ENCODE results near the gene MACROH2A2.
A peak's percentile ranks its signal among the peaks of the same experiment; 100 is the strongest.

Gene MACROH2A2

DNA sequence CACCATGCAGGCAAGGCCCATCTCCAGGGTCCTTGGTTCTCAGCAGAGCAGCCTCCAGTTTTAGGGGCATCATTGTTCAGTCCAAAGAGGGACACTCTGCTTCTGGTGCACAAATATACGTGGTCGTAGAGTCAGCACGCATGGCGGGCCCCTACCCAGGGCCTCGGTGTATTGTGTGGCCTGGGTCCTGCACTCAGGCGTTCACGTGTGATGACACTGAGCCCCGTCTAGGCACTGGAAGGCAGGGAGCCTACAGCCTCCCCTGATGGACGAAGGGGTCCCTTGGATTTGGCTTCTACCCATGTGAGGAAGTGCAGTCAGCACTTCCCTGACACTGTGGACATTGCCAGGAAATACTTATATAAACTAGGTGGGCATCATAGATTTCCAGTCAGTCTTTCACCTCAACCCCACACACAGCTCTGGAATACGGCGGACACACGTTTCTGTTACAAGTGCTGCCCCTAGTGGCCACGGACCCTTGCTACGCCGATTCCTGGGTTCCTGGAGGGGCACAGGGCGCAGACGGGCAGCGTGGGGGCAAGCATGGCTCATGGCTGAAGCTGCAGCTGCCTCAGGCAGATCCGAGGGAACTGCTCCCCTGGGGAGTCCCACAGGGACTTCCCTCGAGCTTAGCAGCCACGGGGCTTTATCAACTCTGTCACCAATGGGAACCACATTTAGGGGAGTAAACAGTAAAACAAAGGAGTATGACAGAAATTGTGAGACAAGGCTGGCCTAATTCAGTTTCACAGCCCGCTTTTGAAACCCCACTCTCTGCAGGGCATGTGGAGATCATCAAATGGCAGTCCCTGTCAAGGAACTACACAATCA is 54.5 kb downstream of the MACROH2A2 start:
- H3K36me3 ChIP-seq (ENCODE audit: control insufficient read depth, insufficient read depth, low read length, severe bottlenecking), result peaks cover 51% of the 10 kb centered on the region
- H3K4me3 ChIP-seq (ENCODE audit: low read length), result no peak overlapping the region
- no peak for DNase-seq (ENCODE audit: low read depth)
- no peaks in the 10 kb centered on the region for H3K27me3 ChIP-seq (replicated peaks; ENCODE audit: control insufficient read depth, insufficient read depth, low read length)
- H3K9ac ChIP-seq (ENCODE audit: low read length), result no peak overlapping the region
- peaks cover 9% of the 10 kb centered on the region for H3K4me1 ChIP-seq (ENCODE audit: control insufficient read depth, insufficient read depth, low read length)
- H3K9me3 ChIP-seq (ENCODE audit: control insufficient read depth, low read length), result no peaks in the 10 kb centered on the region

DNA sequence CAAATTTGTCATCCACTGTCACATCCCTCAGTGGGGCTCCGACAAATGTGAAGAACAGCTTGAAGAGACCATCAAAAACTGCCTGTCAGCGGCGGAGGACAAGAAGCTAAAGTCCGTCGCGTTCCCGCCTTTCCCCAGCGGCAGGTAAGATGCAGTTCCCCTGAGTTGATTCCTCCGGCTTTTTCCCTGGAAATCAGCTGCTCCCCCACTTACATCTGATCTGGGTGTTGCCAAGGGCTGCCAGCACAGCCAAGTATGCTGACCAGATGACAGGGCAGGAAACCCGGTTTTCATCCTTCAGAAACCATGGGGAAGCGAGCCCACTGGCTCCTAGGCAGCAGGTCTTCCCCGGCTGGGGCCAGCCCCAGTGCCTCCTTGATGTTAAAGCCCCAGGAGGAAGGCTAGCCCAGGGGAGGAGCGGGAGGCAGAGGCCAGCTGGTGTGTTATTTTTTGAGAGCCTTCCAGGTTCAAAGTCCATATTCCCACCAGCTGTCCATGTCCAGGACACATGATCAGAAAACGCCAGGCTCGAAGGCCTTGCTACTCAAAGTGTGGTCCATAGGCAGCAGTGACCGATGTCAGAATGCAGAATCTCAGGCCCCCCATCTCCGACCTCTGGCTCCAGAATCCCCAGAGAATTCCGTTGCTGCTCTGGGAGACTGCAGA is 56.6 kb downstream of the MACROH2A2 start:
- peaks cover 20% of the 10 kb centered on the region for H3K4me1 ChIP-seq (ENCODE audit: control insufficient read depth, insufficient read depth, low read length)
- no peaks in the 10 kb centered on the region for H3K27me3 ChIP-seq (replicated peaks; ENCODE audit: control insufficient read depth, insufficient read depth, low read length)
- H3K9ac ChIP-seq (ENCODE audit: low read length), result no peak overlapping the region
- no peaks in the 10 kb centered on the region for H3K9me3 ChIP-seq (ENCODE audit: control insufficient read depth, low read length)
- peaks cover 64% of the 10 kb centered on the region for H3K36me3 ChIP-seq (ENCODE audit: control insufficient read depth, insufficient read depth, low read length, severe bottlenecking)
- no peak overlapping the region for H3K4me3 ChIP-seq (ENCODE audit: low read length)
- no peak for DNase-seq (ENCODE audit: low read depth)

DNA sequence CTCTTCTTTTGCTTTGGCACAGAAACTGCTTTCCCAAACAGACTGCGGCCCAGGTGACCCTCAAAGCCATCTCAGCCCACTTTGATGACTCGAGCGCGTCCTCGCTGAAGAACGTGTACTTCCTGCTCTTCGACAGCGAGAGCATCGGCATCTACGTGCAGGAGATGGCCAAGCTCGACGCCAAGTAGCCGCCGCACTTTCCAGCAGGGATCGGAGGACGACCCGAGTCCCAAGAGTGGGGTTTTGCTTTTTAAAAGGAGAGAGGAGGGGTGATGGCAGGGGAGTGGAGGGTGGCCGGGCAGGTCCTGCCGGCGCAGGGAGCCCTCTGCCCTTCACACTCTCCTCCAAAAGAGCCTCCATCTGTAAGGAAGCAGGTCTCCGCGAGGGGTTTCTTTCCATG is 58.9 kb downstream of the MACROH2A2 start:
- Histone ChIP-seq H3K36me3 (ENCODE audit: control insufficient read depth, insufficient read depth, low read length, severe bottlenecking) (peaks cover 80% of the 10 kb centered on the region), H3K9ac (ENCODE audit: low read length) (peak overlapping the region; percentile 44), H3K4me1 (ENCODE audit: control insufficient read depth, insufficient read depth, low read length) (peaks cover 20% of the 10 kb centered on the region), H3K27me3 (replicated peaks; ENCODE audit: control insufficient read depth, insufficient read depth, low read length) (no peaks in the 10 kb centered on the region), H3K9me3 (ENCODE audit: control insufficient read depth, low read length) (no peaks in the 10 kb centered on the region), H3K4me3 (ENCODE audit: low read length) (no peak overlapping the region)
- no peak for DNase-seq (ENCODE audit: low read depth)

DNA sequence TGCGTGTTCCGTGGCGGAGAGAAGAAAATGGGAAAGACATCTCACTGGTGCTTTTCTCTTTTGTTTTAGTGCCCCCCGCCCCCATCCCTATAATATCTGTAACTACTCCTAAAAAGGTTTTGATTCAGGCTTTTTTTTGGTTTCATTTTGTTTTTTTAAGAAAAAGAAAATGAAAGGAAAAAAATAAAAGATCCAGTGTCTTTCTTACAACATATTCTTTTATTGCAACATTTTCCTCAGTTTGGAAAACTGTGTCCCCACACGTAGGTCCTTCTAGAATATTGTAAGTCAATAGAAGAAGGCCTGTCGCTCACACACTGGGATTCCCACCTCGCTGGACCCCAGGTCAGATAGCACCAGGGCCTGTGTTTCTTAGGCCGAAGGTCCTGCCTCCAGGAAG is 59.4 kb downstream of the MACROH2A2 start:
- Histone ChIP-seq H3K36me3 (ENCODE audit: control insufficient read depth, insufficient read depth, low read length, severe bottlenecking) (peaks cover 86% of the 10 kb centered on the region), H3K9ac (ENCODE audit: low read length) (peak overlapping the region; percentile 44), H3K4me3 (ENCODE audit: low read length) (no peak overlapping the region), H3K27me3 (replicated peaks; ENCODE audit: control insufficient read depth, insufficient read depth, low read length) (no peaks in the 10 kb centered on the region), H3K4me1 (ENCODE audit: control insufficient read depth, insufficient read depth, low read length) (peaks cover 20% of the 10 kb centered on the region), H3K9me3 (ENCODE audit: control insufficient read depth, low read length) (no peaks in the 10 kb centered on the region)
- peak; percentile 16 for DNase-seq (ENCODE audit: low read depth)

DNA sequence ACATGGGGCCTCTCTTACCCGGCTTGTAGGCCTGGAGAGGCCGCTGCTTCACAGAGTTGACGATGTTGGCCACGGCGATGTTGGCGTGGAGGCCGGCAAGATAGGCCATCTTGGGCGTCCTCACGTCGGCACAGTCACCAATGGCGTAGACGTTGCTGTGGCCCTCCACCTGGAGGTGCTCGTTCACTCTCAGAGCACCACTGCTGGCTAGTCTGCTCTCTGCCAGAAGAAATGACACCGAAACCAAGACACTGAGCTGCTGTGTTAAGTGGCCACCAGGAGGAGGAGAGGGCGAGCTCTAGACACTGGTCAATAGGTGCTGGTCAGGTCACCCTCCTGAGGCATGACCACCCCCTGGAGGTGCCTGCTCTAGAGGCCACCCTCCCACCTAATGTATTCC is 62.3 kb downstream of the MACROH2A2 start:
- Histone ChIP-seq H3K9ac (ENCODE audit: low read length) (no peak overlapping the region), H3K27me3 (replicated peaks; ENCODE audit: control insufficient read depth, insufficient read depth, low read length) (no peaks in the 10 kb centered on the region)

DNA sequence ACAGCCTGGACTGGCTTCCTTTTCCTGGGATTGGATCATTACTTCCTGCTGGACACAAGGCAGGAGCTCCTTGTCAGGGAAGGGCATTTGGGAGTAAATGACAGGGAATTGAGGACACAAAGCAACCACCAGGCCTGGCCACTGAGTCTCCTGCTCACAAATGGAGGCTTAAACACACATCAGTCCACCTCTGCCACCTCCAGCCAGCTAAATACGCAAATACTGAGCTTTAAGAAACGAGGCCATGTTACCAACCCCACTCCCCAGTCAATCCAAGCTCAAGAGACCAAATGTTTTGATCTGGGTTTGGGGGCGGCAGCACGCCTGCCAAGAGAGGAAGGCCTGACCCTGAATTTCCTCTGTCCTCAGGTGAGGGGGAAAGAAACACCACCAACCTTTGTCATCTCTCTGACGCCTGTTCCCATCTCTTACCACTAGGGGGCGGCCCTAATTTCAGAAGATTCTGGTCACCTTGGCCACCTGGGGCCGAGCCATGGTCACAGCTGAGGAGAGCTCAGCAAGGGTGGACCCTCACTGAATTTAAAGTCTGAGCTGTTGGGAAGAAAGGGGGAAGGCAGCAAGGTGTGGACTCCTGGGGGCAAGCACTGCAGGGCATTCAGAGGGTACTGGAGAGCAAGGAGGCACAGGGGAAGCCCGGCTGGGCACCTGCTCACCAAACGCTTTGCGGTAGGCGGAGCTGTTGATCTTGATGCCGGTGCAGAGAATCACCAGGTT is 63.5 kb downstream of the MACROH2A2 start:
- peak; percentile 72 for DNase-seq (ENCODE audit: low read depth)

More for the DNA sequence above, 62.3 kb downstream of the MACROH2A2 start:
- H3K36me3 ChIP-seq (ENCODE audit: control insufficient read depth, insufficient read depth, low read length, severe bottlenecking), result peaks cover 96% of the 10 kb centered on the region
- H3K9me3 ChIP-seq (ENCODE audit: control insufficient read depth, low read length), result no peaks in the 10 kb centered on the region
- peaks cover 35% of the 10 kb centered on the region for H3K4me1 ChIP-seq (ENCODE audit: control insufficient read depth, insufficient read depth, low read length)
- H3K4me3 ChIP-seq (ENCODE audit: low read length), result no peak overlapping the region
- DNase-seq (ENCODE audit: low read depth), result no peak

DNA sequence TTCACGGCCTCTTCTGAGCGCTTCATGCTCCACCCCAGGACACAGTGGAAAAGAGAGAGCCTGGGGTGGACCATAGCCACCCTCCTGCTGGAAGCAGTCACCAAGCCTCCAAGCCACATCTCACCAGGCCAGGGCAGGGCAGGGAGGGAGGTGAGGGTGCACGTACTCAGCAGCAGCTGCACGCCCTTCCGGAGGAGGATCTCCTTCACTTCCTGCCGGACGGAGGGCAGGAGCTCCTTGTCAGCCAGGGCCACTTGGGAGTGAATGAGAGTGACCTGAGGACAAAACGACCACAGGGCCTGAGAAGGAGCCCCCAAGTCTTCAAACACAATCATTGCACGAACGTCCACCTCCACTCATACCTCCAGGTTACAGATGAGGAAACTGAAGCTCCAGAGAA is 65.0 kb downstream of the MACROH2A2 start:
- H3K4me3 ChIP-seq (ENCODE audit: low read length), result no peak overlapping the region
- DNase-seq (ENCODE audit: low read depth), result no peak

More for the DNA sequence above, 63.5 kb downstream of the MACROH2A2 start:
- no peaks in the 10 kb centered on the region for H3K9me3 ChIP-seq (ENCODE audit: control insufficient read depth, low read length)
- peaks cover 97% of the 10 kb centered on the region for H3K36me3 ChIP-seq (ENCODE audit: control insufficient read depth, insufficient read depth, low read length, severe bottlenecking)
- no peaks in the 10 kb centered on the region for H3K27me3 ChIP-seq (replicated peaks; ENCODE audit: control insufficient read depth, insufficient read depth, low read length)
- H3K9ac ChIP-seq (ENCODE audit: low read length), result no peak overlapping the region
- no peak overlapping the region for H3K4me3 ChIP-seq (ENCODE audit: low read length)
- peaks cover 35% of the 10 kb centered on the region for H3K4me1 ChIP-seq (ENCODE audit: control insufficient read depth, insufficient read depth, low read length)

DNA sequence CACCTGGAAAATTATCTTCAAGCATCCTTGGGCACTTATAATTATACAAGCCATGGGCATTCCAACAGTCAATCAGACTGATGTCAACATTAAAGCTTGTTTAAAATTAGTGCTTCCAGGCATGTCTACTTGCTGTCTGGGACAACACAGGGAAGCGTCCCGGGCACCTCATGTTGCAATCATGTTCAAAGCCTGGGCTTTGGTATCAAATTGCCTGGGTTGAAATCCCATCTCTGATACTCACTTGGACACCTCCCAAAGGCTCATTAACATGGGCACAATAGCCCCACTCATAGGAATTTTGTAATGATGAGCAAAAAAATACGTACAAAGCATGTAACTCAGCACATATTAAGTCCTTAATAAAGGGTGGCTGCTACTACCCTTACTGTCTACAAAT is 65.5 kb downstream of the MACROH2A2 start:
- DNase-seq (ENCODE audit: low read depth), result peak; percentile 56
- Histone ChIP-seq H3K4me1 (ENCODE audit: control insufficient read depth, insufficient read depth, low read length) (peaks cover 17% of the 10 kb centered on the region), H3K9me3 (ENCODE audit: control insufficient read depth, low read length) (no peaks in the 10 kb centered on the region), H3K27me3 (replicated peaks; ENCODE audit: control insufficient read depth, insufficient read depth, low read length) (no peaks in the 10 kb centered on the region), H3K9ac (ENCODE audit: low read length) (no peak overlapping the region), H3K4me3 (ENCODE audit: low read length) (no peak overlapping the region), H3K36me3 (ENCODE audit: control insufficient read depth, insufficient read depth, low read length, severe bottlenecking) (peaks cover 94% of the 10 kb centered on the region)

More for the DNA sequence above, 65.0 kb downstream of the MACROH2A2 start:
- no peaks in the 10 kb centered on the region for H3K9me3 ChIP-seq (ENCODE audit: control insufficient read depth, low read length)
- peaks cover 94% of the 10 kb centered on the region for H3K36me3 ChIP-seq (ENCODE audit: control insufficient read depth, insufficient read depth, low read length, severe bottlenecking)
- H3K4me1 ChIP-seq (ENCODE audit: control insufficient read depth, insufficient read depth, low read length), result peaks cover 21% of the 10 kb centered on the region
- no peak overlapping the region for H3K9ac ChIP-seq (ENCODE audit: low read length)
- H3K27me3 ChIP-seq (replicated peaks; ENCODE audit: control insufficient read depth, insufficient read depth, low read length), result no peaks in the 10 kb centered on the region

DNA sequence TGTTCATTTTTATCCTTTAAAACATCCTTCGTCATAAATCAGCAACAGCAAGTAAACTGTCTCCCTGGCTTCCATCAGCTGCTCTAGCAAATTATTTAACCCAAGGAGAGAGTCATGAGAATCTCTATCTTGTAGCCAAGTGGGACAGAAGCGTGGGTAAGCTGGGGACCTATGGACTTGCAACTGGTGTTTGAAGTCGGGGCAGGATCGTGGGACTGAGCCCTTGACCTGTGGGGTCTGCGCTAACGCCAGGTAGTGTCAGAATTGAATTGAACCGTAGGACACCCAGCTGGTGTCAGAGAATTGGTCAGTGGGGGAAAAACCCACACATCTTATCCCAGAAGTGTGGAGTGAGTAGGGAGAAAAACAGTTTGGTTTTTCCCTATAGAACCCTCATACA is 66.6 kb downstream of the MACROH2A2 start:
- Histone ChIP-seq H3K36me3 (ENCODE audit: control insufficient read depth, insufficient read depth, low read length, severe bottlenecking) (peaks cover 92% of the 10 kb centered on the region), H3K4me3 (ENCODE audit: low read length) (no peak overlapping the region), H3K9ac (ENCODE audit: low read length) (no peak overlapping the region), H3K9me3 (ENCODE audit: control insufficient read depth, low read length) (no peaks in the 10 kb centered on the region), H3K4me1 (ENCODE audit: control insufficient read depth, insufficient read depth, low read length) (peaks cover 27% of the 10 kb centered on the region), H3K27me3 (replicated peaks; ENCODE audit: control insufficient read depth, insufficient read depth, low read length) (no peaks in the 10 kb centered on the region)
- no peak for DNase-seq (ENCODE audit: low read depth)

DNA sequence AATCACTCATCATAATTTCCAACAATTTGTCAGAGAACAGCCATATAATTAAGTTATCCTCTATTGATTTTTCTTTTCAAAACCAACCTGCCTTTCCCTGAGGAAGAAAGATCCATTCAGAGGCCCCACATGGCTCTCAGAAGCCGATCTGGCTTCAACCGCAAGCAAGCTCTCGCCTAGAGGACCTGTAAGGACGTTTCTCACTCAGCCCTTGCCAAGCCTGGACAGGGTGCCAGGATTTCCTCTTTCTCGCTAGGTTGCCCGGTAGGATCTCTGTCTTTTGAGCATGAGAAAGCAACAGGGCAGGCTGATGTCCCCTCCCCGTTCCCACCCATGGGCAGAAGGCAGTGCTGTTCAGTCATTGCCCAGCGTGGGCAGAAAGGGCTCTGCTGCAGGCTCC is 67.0 kb downstream of the MACROH2A2 start:
- Histone ChIP-seq H3K4me3 (ENCODE audit: low read length) (no peak overlapping the region), H3K9ac (ENCODE audit: low read length) (peak overlapping the region; percentile 24), H3K36me3 (ENCODE audit: control insufficient read depth, insufficient read depth, low read length, severe bottlenecking) (peaks cover 89% of the 10 kb centered on the region), H3K27me3 (replicated peaks; ENCODE audit: control insufficient read depth, insufficient read depth, low read length) (no peaks in the 10 kb centered on the region), H3K4me1 (ENCODE audit: control insufficient read depth, insufficient read depth, low read length) (peaks cover 31% of the 10 kb centered on the region), H3K9me3 (ENCODE audit: control insufficient read depth, low read length) (no peaks in the 10 kb centered on the region)
- DNase-seq (ENCODE audit: low read depth), result no peak

DNA sequence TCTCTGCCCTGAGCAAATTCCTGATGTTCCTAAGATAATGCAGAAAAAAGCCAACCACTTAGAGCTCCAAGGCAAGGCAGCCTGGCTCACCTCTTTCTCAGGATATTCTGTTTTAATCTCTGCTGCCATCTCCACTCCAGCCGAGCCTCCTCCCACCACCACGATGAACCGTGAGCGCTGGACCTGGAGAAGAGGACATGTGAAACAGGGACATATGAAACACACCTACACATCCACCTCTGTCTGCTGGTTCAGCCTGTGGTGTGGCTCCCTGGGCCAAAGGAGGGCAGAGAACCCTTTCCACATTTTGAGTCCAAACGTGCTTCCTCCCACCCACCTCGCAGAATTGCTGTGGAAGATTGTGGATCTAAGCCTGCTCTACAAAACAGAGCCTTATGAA is 67.8 kb downstream of the MACROH2A2 start:
- Histone ChIP-seq H3K9ac (ENCODE audit: low read length) (no peak overlapping the region), H3K9me3 (ENCODE audit: control insufficient read depth, low read length) (no peaks in the 10 kb centered on the region), H3K36me3 (ENCODE audit: control insufficient read depth, insufficient read depth, low read length, severe bottlenecking) (peaks cover 81% of the 10 kb centered on the region)

More for the DNA sequence above, 67.8 kb downstream of the MACROH2A2 start:
- H3K4me1 ChIP-seq (ENCODE audit: control insufficient read depth, insufficient read depth, low read length), result peaks cover 37% of the 10 kb centered on the region
- no peaks in the 10 kb centered on the region for H3K27me3 ChIP-seq (replicated peaks; ENCODE audit: control insufficient read depth, insufficient read depth, low read length)
- DNase-seq (ENCODE audit: low read depth), result no peak
- H3K4me3 ChIP-seq (ENCODE audit: low read length), result no peak overlapping the region

Measured in adipocyte (in vitro differentiated cells).